HG02759 (cell line): ENCODE measurements around the gene RIOK2.
"Not testable (repeated sequence)": the region's sequence is repeated elsewhere in the genome, so short reads cannot be mapped to it uniquely, and the experiment has no call there.

ENCODE experiments used
- ATAC-seq: cut with Tn5 transposase; IDR thresholded peaks from one replicate; pipeline ENCODE4 v1.9.1; 2021; ENCODE audit warnings: mild to moderate bottlenecking, moderate library complexity; ENCODE audit not compliant: unreplicated experiment

The RIOK2 gene

DNA sequence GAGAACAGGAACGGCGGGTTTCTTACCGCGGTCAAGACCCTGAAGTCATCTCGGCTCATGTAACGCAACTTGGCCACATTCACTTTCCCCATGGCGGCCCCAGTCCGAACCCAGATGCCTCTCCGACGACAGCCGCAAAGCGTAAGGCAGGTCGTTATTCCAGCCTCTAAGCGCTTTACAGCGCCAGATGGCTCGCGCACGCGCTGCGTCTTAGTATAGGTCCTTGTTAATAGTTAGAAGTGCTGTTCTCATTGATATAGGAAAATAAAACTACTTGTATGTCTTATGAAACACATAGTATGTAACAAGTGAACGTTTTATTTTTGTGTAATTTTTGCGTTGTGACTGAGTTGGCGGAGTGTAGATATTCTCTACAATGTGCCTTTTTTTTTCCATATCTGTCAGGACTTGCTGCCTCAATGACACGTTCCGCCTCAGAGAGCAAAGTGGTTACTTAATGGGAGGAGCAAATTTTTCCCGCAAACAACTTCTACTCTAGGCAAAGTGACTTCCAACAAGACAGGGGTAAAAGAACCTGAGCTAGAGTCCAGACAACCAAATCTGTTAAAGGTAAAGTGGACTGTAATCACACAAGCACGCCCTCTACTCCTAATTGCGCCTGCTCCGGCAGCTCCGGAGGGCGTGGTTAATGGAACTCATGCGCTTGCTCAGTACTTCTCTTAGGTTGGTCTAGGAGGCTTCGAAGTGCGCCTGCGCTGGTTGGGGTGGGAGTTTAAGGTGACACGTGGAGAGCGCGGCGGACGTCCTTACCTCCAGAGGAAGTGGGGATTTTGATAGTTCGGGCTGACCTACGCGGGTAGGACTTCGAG, at the start of gene RIOK2:
Gene RIOK2, minus strand, starts transcription at position 148 of the 830 bp plus-strand sequence. Its CDS starts 56 bp downstream, at position 92.
- peak; percentile 92 for ATAC-seq

DNA sequence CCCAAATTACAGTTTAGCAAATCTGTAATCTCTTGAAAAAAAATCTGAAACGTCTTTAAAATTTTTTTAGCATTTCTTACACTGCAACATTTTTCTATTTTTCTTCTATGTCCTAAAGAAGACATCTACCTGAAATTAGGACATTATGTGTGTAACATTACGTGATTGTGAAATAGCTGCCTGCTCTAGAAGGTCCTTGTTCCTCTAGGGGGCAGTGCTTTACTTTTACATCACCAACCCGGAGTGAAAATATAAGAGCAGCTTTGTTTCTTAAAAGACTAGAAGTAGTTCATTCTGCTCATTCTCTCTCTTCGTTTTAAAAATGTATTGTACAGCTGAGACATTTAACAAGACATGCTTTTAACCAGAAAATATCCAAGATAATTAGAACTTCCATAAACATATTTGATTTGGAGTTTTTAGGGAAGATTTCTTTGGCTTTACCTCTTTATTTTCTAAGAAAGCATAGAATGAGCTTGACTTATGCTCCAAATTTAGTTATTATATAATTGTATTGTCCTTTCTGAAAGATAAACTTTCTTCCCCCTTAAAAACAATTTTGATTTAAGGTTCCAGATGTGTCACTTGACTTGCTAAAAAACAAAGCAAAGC, 48.1 kb upstream of the RIOK2 start:
- ATAC-seq: peak; percentile 97

DNA sequence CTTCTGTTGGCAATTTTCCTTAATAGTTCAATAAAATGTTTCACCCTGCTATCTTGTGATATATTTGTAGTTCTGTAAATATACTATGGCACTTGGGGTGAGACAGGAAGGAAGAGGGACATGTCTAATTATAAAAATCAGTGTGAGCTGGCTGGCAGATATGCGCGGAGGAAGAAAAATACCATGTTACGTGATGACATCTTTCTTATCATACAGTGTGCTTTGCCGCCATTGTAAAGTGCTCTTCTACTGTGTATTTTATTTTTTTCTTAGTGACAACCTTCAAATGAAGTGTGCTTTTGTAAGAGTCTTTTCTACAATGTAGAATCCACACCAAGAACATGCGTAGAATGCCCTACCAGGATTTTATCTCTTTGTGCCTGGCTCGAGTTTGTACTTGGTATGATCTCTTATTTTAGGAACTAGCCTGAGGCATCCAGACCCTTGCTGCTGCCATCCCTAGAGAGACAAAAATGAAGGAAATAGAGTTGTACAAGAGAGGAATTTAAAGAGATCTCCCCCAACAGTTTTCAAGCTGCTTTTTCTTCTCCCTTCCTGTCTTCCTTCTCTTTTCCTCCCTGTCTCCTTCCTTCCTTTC, 46.7 kb upstream of the RIOK2 start:
- no peak for ATAC-seq

DNA sequence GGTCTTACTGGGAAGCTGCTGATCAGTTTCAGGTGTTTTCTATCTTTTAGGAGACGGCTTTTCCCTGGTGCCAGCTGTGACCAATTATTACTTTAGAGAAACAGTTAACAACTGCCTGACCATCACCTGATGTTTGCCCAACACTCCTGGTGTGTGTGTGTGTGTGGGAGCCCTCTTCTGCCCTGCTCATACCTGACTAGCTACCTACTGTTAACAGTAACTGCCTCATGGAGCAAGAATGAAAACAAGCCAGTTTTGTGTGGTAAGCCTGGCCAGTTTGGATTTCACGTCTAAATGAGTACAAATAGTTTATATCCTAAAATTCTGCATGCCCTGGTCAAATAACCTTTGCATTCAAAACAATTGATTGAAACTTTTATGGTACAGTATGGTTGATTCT, 46.1 kb upstream of the RIOK2 start:
- no peak for ATAC-seq

DNA sequence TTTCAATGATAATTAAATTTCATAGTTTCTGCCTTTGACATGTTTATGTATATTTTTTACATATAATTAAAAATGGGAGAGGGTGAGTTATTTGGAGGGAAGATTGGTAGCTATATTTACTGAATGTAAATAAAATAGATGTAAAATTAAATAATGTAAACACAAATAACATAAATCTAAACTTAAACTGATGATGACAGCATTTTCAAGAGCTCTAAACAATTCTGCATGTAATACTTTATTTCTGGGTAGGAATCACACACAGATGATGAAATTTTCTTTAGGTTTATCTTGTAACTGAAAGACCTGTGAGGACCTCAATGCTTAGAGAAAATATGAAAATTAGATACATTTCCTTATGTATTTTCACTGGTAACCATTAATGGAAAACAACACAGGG, 42.2 kb upstream of the RIOK2 start:
- no peak for ATAC-seq

DNA sequence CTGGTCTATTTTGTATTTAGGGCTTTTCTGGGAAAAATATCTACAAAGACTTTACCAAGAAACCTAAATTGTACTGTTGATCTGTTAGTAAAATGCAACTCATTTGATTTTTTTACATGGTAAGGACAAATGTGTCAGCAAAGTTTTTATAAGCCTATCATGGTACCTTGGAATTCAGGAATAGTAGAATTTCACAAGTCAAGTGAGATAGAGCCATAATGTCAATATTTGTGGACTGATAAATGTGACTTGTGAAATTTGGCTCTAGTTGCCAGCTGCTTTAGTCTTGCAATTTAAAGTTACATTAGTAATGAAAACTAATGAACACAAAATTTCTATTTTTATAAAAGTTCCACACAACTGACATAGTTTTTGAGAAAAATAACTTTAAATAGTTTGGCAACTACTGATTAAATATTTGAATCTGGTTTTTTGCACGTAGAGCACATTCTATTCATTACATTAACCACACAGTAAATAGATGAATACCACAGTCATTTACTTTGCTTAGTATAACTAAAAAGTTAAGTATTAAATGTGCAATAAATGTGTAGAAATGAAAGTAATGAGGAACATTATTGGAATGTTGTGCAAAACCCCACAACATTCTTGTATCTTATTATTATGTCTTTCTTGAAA, 41.2 kb upstream of the RIOK2 start:
- no peak for ATAC-seq

DNA sequence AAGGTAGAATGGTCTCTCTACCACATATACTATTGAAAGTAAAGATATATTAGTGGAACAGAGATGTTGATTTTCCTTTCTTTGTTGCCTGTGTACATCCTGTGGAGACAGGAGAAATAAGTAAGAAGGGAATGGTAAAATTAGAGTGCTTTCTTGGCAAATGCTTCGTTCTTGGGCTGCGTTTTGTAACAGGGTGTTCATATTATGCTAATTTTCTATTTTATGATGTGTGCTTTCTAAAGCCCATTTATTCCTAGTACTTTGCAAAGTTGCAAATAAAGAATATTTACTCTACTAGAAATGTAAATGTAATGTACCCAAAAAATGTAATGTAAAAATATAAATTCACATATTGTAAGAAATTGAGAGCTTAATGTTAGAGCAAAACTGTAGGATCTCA, 40.5 kb upstream of the RIOK2 start:
- ATAC-seq: no peak

DNA sequence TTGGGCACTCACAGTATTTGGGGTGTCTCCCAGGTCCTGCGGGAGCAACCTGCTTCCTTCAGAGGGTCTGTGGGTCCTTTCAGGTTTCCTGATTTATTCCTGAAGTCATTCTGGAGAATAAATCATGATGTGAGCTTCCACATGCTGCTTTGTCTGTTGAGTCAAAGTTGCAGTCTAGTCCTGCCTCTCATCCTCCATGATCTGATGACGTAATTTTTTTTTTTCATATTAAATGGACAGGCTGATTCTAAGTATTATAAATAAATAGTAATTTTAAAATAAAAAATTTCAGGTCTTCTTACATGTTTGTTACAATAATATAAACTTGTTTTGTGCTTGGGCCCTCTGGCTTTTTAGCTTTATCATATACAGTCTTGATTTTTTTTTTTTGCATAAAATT, 26.3 kb upstream of the RIOK2 start:
- no peak for ATAC-seq

DNA sequence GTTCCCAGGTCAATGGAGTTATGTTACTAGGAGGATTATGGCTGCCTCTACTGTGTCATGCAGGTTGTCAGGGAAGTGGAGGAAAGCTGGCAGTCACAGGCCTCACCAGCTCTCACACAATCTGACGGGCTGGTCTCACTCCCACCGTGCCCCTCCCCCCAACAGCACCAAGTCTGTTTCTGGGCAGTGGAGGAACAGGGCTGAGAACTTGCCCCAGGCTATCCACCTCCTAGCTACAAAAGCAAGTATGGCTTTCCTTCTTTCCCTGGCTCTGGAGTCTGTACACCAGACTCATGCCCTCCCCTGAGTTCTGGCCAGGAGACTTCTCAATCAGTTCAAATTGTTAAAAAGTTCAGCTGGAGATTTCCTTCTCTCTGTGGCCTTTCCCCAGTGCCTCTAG, 25.7 kb upstream of the RIOK2 start:
- ATAC-seq: no peak

DNA sequence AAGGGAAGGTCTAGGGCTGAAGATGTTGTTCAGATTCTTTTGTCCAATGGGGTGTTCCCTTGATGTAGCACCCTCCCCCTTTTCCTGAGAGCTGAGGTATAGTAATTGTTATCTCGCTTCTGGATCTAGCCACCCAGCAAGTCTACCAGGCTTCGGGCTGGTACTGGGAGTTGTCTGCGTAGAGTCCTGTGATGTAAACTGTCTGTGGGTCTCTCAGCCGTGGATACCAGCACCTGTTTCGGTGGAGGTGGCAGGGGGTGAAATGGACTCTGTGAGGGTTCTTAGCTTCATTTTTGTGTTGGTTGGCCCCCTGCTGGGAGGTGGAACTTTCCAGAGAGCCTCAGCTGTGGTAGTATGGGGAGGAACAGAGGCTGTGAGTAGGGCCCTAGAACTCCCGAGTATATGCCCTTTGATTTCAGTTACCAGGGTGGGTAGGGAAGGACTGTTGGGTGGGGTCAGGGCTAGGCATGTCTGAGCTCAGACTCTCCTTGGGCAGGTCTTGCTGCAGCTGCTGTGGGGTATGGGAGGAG, 25.2 kb upstream of the RIOK2 start:
- no peak for ATAC-seq

DNA sequence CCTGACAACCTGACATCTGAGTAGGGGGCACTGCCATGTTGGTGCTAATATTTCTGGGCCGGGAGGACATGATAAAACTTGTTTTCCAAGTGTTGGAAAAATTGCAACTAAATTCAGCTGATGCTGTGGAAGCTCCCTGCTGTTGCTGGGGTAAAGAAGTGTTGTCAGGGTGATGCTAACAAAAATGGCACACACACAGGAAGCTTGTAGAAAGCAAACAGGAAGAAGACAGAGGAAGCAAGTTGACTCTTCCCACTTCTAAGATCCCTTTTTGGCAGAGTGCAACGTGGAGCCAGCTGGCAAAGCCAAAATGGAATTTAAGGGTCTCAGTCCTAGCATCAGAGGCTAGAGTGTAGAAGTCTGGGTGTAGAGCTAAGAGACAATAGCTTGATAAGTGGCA, 11.3 kb upstream of the RIOK2 start:
- ATAC-seq: no peak

DNA sequence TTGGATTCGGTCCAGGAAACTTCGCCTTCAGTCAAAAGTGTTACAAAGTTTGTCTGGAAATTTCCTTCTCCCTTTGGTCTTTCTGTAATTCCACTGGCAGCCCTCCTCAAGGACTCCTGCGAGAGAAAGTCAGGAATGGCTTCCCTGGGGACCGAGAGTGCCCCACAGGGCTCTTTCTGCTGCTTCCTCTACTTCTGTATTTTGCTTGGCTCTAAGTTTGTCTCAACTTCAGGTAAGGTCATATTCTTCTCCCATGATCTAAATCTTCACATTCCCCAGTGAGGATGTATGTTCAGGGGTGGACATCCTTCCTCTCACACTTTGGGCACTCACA, 10.3 kb upstream of the RIOK2 start:
- ATAC-seq: no peak

DNA sequence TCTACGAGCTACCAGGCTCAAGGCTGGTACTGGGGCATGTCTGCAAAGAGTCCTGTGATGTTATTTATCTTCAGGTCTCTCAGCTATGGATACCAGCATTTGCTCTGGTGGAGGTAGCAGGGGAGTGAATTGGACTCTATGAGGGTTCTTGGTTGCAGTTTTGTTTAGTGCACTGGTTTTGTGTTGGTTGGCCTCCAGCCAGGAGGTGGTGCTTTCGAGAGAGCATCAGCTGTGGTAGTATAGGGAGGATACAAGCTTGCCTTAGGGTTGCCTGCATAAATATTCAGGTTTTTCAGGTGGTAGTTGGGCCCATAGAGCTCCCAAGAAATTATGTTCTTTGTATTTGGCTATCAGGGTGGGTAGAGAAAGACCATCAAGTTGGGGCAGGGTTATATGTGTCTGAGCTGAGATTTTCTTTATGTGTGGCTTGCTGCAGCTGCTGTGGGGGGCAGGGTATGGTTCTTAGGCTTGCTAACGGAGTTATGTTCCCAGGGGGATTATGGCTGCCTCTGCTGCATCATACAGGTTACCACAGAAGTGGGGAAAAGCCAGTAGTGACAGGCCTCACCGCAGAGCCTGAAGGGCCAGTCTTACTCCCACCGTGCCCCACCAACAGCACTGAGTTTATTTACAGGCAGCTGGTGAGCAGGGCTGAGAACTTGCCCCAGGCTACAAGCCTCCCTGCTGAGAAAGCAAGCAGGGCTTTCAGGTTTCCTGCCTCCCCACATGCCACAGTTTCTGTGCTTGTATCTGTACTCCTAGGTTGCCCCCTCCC, 9.7 kb upstream of the RIOK2 start:
- ATAC-seq: peak; percentile 91

DNA sequence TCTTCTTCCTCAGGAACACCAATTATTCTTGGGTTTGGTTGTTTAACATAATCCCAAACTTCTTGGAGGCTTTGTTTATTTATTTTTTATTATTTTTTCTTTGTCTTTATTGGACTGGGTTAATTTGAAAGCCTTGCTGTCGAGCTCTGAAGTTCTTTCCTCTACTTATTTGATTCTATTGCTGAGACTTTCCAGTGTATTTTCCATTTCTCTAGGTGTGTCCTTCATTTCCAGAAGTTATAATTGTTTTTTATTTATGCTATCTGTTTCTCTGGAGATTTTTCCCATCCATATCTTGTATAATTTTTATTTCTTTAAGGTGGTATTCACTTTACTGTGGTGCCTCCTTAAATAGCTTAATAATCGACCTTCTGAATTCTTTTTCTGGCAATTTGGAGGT, 8.8 kb upstream of the RIOK2 start:
- no peak for ATAC-seq

DNA sequence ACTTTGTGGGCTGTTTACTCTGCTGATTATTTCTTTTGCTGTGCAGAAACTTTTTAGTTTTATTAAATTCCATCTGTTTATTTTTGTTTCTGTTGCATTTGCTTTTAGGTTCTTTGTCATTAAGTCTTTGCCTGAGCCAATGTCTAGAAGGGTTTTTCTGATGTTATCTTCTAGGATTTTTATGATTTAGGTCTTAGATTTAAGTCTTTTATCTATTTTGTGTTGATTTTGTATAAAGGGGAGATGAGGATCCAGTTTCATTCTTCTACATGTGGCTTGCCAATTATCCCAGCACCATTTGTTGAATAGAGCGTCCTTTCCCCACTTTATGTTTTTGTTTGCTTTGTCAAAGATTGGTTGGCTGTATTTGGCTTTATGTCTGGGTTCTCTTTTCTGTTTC, 6.5 kb upstream of the RIOK2 start:
- not testable (repeated sequence) for ATAC-seq

DNA sequence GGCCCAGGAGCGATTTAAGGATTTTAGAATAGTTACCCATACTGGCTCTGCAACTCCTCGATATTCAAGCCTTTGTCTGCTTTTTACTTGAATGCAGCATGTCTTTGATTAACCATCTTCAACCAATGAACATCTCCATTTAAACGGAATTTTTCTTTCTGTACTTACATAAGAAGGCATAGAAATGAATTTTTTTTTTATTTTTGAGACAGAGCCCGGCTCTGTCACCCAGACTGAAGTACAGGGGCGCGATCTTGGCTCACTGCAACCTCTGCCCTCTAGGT, 825 bp upstream of the RIOK2 start:
- ATAC-seq: no peak

DNA sequence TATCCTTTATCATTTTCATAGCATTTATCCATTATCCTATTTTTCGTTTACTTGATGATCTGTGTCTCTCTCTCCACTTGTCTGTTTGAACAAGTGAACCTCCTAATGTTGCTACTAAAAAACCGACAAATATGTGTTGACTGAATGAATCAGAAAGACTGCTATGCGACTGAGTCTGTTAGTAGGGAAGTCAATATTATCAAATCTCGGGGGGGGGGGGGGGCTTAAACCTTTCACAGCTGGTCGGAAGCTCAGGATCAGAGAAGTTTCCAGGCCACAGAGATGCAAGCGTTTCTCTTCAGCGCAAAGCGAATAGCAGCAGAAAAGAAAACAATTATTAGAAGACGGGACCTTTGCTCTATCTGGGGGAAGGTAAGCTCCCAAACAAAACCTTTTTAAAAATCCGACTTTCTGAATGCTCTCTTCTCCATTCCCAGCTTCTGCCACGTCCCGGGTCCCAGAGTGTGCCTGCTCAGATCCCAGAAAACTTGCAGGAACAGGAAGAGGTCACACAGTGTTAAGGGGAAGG, 412 bp downstream of the RIOK2 start:
- no peak for ATAC-seq

DNA sequence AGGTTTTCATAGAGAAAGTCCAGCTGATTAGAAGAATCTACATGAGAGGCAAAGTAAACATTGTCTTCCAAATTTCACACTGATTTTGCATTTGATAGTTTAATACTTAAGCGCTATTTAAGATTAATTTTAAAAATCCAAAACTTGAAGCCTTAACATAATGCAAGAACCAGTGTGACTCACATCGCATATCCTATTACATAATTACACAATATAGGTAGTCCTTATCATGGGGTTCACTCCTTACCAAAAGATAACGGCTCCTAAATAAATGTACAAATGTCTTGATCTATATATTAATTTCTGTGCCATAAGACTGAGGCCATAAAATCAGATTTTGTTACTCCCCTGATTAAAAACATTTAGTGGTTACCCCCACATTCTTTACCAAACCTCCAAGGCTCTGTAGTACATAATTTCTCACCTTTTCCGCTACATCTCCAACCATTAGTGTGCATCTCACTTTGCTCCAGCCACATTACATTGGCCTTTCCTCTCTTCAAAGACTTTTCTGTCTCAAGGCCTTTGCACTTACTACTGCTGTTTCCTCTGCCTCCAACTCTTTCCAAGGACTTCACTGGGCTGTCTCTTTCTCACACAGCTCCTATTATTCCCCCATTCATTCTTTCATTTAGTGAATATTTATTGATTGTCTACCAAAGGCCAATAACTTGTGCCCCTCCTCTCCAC, 1.0 kb downstream of the RIOK2 start:
- no peak for ATAC-seq

DNA sequence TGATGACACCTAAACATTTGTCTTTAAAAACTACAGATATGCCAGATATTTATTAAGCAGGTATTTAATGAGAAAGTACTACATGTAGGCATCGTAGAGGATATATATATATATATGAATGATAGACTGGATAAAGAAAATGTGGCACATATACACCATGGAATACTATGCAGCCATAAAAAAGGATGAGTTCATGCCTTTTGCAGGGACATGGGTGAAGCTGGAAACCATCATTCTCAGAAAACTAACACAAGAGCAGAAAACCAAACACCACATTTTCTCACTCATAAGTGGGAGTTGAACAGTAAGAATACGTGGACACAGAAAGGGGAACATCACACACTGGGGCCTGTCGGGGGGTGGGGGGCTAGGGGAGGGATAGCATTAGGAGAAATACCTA, 3.6 kb downstream of the RIOK2 start:
- ATAC-seq: not testable (repeated sequence)

DNA sequence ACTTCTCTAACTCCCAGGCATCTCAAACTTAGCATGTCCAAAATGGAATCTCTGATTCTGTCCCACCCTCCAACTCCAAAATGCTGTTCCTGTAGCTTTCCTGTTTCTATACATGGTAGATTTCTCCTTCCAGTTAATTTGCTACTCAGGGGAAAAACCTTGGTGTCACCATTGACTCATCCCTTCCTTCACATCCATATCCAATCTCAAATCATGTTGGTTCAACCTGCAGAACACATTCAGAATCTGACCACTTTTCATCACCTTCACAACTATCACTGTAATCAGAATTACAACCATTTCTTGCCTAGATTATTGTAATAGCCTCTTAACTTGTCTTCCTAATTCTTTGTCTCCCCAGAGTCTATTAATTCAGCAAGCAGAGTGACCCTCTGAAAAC, 10.8 kb downstream of the RIOK2 start:
- ATAC-seq: no peak
